Breast epithelium (tissue), 4 donors: Measurements from ENCODE around the gene RSF1. TPM values are rescaled to one million over a fixed set of nuclear protein-coding genes. Genes with fewer than 3 reads are reported as not detected.

Experiments used
- DNase-seq, 2 donors: peaks; one replicate each; pipeline ENCODE4 v3.0.0-alpha.2; 2019; ENCODE audit warnings: low spot score in 2 of 2
- H3K27ac ChIP-seq, 2 donors: fragments of 200-600 bp; sonication (generic) in 1 of 2; one replicate each; pipeline ENCODE4 v1.5.1; 2016 to 2019; ENCODE audit warnings: mild to moderate bottlenecking in 1 of 2
- H3K27me3 ChIP-seq, 2 donors: fragments of 200-600 bp; sonication (generic) in 1 of 2; one replicate each; pipeline versions ENCODE4 v1.5.1 to v1.6.0; 2017 to 2019; ENCODE audit warnings: control low read depth in 1 of 2, mild to moderate bottlenecking in 1 of 2
- H3K36me3 ChIP-seq: fragments of 200-600 bp; one replicate; pipeline ENCODE4 v1.5.1; 2019
- H3K4me1 ChIP-seq, 2 donors: fragments of 200-600 bp; sonication (generic); one replicate each; pipeline ENCODE4 v1.5.1; 2016 to 2019; ENCODE audit warnings: control low read depth in 1 of 2
- H3K4me3 ChIP-seq, 3 donors: fragments of 200-600 bp; sonication (generic); 1 replicate in 2 of 3; 2 replicates in 1 of 3; pipeline ENCODE4 v1.5.1; 2016 to 2019; ENCODE audit warnings: mild to moderate bottlenecking in 3 of 3, moderate library complexity in 2 of 3
- H3K9me3 ChIP-seq, 2 donors: fragments of 200-600 bp; sonication (generic) in 1 of 2; one replicate each; pipeline ENCODE4 v1.5.1; 2016 to 2019; ENCODE audit warnings: control low read depth in 1 of 2
- CTCF ChIP-seq, 3 donors: fragments of 450-650 bp; IDR thresholded peaks; one replicate each; pipeline ENCODE4 v1.5.1; 2016 to 2017; ENCODE audit warnings: antibody characterized with exemption in 3 of 3, mild to moderate bottlenecking in 3 of 3, moderate library complexity in 3 of 3
- POLR2A ChIP-seq: fragments of 450-650 bp; IDR thresholded peaks from one replicate; pipeline ENCODE4 v1.6.1; 2016; ENCODE audit warnings: antibody characterized with exemption, mild to moderate bottlenecking, moderate library complexity
- POLR2AphosphoS5 ChIP-seq, 3 donors: sonication (generic); formaldehyde crosslinking; IDR thresholded peaks; one replicate each; pipeline ENCODE4 v1.6.1; 2017; ENCODE audit warnings: antibody characterized with exemption in 3 of 3
- intact Hi-C: fragments of 100-400 bp; cut with DNase I; formaldehyde crosslinking; loops from one replicate; pipeline ENCODE4 v1.15.1; 2023; ENCODE audit warnings: low total_unique reads
- total RNA-seq, 3 donors: library from RNA; depleted of rRNA; stranded (reverse); fragments of >200 nt; gene quantifications; one replicate each; pipeline ENCODE4 v1.1.0, GENCODE V29; 2016

RSF1 gene
- total RNA-seq, 3 donors from 2014 or later: 82.2 to 112 (median 82.3) TPM

GRCh38 chr11:77806415-77806814 is 14.1 kb downstream of the RSF1 start:
- intact Hi-C loops: no loop called here
- Histone ChIP-seq H3K27me3 (no peaks in the 10 kb centered on the region), H3K4me1 (no peaks in the 10 kb centered on the region), H3K27ac (no peak overlapping the region), H3K36me3 (no peaks in the 10 kb centered on the region), H3K9me3 (no peaks in the 10 kb centered on the region), H3K4me3 (no peak overlapping the region)
- DNase-seq: no peak
- no peak for TF ChIP-seq CTCF (IDR thresholded peaks at IDR 0.05)
- TF ChIP-seq POLR2A: no peak
- TF ChIP-seq POLR2AphosphoS5 (IDR thresholded peaks at IDR 0.05): no peak

GRCh38 chr11:77801477-77801876 is 19.0 kb downstream of the RSF1 start:
- H3K9me3 ChIP-seq: no peaks in the 10 kb centered on the region
- intact Hi-C loops: no loop called here
- H3K36me3 ChIP-seq: no peaks in the 10 kb centered on the region
- no peak for DNase-seq
- H3K4me3 ChIP-seq: no peak overlapping the region
- H3K4me1 ChIP-seq: no peaks in the 10 kb centered on the region
- H3K27me3 ChIP-seq: no peaks in the 10 kb centered on the region
- TF ChIP-seq POLR2AphosphoS5 (IDR thresholded peaks at IDR 0.05) (no peak), CTCF (IDR thresholded peaks at IDR 0.05) (no peak), POLR2A (no peak)
- H3K27ac ChIP-seq: no peak overlapping the region

- no peaks in the 10 kb centered on the region for H3K27me3 ChIP-seq
- H3K27ac ChIP-seq: no peak overlapping the region
- intact Hi-C loops: no loop called here
- H3K4me1 ChIP-seq: no peaks in the 10 kb centered on the region
- no peaks in the 10 kb centered on the region for H3K9me3 ChIP-seq
- H3K4me3 ChIP-seq: no peak overlapping the region
- DNase-seq: no peak
- H3K36me3 ChIP-seq: no peaks in the 10 kb centered on the region
- TF ChIP-seq CTCF (IDR thresholded peaks at IDR 0.05) (no peak), POLR2AphosphoS5 (IDR thresholded peaks at IDR 0.05) (no peak), POLR2A (no peak)
Observed at GRCh38 chr11:77800449-77800848, 20.1 kb downstream of the RSF1 start.

- Histone ChIP-seq H3K27me3 (no peaks in the 10 kb centered on the region), H3K36me3 (no peaks in the 10 kb centered on the region), H3K27ac (no peak overlapping the region), H3K9me3 (no peaks in the 10 kb centered on the region), H3K4me1 (no peaks in the 10 kb centered on the region), H3K4me3 (no peak overlapping the region)
- no peak for DNase-seq
- TF ChIP-seq POLR2A: no peak
- TF ChIP-seq POLR2AphosphoS5 (IDR thresholded peaks at IDR 0.05): no peak
- no peak for TF ChIP-seq CTCF (IDR thresholded peaks at IDR 0.05)
- intact Hi-C loops: no loop called here
Observed at GRCh38 chr11:77799338-77799737, 21.2 kb downstream of the RSF1 start.

GRCh38 chr11:77793972-77794371 is 26.6 kb downstream of the RSF1 start:
- no peaks in the 10 kb centered on the region for H3K27me3 ChIP-seq
- H3K4me1 ChIP-seq: no peaks in the 10 kb centered on the region
- TF ChIP-seq POLR2A (no peak), POLR2AphosphoS5 (IDR thresholded peaks at IDR 0.05) (no peak), CTCF (IDR thresholded peaks at IDR 0.05) (no peak)
- DNase-seq: no peak
- no peaks in the 10 kb centered on the region for H3K9me3 ChIP-seq
- no peak overlapping the region for H3K27ac ChIP-seq
- no peaks in the 10 kb centered on the region for H3K36me3 ChIP-seq
- H3K4me3 ChIP-seq: no peak overlapping the region
- intact Hi-C loops: no loop called here
